Naive thymus-derived CD8-positive, alpha-beta T cell (primary cell): ENCODE results near the gene SLC4A2. TPM values are rescaled to one million over a fixed set of nuclear protein-coding genes. Genes with fewer than 3 reads are reported as not detected.

ENCODE experiments used
- ATAC-seq, 2 donors: fragments of 150-1000 bp; cut with Tn5 transposase in 1 of 2; sonication (Bioruptor Pico), chemical (Tn5 transposase) in 1 of 2; 1 replicate in 1 of 2; 2 replicates in 1 of 2; pipeline ENCODE4 v1.10.0; 2021; ENCODE audit warnings: mild to moderate bottlenecking in 2 of 2, moderate library complexity in 2 of 2
- POLR2A ChIA-PET: fragments of 350-600 bp; sonication (Branson Sonifier 250); formaldehyde crosslinking; loops from one replicate; lab custom pipeline; 2021; ENCODE audit warnings: antibody characterized with exemption; lab: Charles Lee
- DNase-seq, 10 donors: peaks; one replicate each; pipeline versions ENCODE4 v3.0.0 to v3.0.0-alpha.2; 2020 to 2022
- H3K27ac Mint-ChIP-seq, 10 donors: one replicate each; pipeline ENCODE4 v1.8.0; 2020 to 2022; ENCODE audit warnings: mild to moderate bottlenecking in 10 of 10, mixed read lengths in 10 of 10, moderate library complexity in 4 of 10, inconsistent platforms in 1 of 10
- H3K27me3 Mint-ChIP-seq, 5 donors: one replicate each; pipeline ENCODE4 v1.8.0; 2021 to 2022; ENCODE audit warnings: mixed read lengths in 5 of 5
- H3K36me3 Mint-ChIP-seq, 3 donors: one replicate each; pipeline ENCODE4 v1.8.0; 2020 to 2022; ENCODE audit warnings: mixed read lengths in 3 of 3, mild to moderate bottlenecking in 2 of 3, inconsistent platforms in 1 of 3
- H3K4me1 Mint-ChIP-seq, 4 donors: one replicate each; pipeline ENCODE4 v1.8.0; 2021 to 2022; ENCODE audit warnings: mixed read lengths in 4 of 4
- H3K4me3 Mint-ChIP-seq, 10 donors: one replicate each; pipeline ENCODE4 v1.8.0; 2020 to 2022; ENCODE audit warnings: mild to moderate bottlenecking in 10 of 10, mixed read lengths in 10 of 10, moderate library complexity in 6 of 10, inconsistent platforms in 1 of 10
- H3K9me3 Mint-ChIP-seq, 9 donors: one replicate each; pipeline ENCODE4 v1.8.0; 2020 to 2022; ENCODE audit warnings: mixed read lengths in 9 of 9, mild to moderate bottlenecking in 3 of 9, inconsistent platforms in 1 of 9, moderate library complexity in 1 of 9
- polyA plus RNA-seq, 3 donors: library from polyadenylated mRNA; unstranded; fragments of 300-500 nt; fragmentation: Illumina TruSeq; gene quantifications; one replicate each; pipeline ENCODE4 v1.2.3, GENCODE V29; 2021
- total RNA-seq, 8 experiments: library from RNA in 2 of 8; stranded (reverse) in 2 of 8; gene quantifications; one replicate each; pipeline ENCODE4 v1.2.3 and lab custom pipeline; 2021 to 2026

The SLC4A2 gene
- total and polyA plus RNA-seq, 5 experiments from 2014 or later: 10.1 to 60.6 (median 18.0) TPM

- Mint-ChIP-seq H3K9me3 (no peaks in the 10 kb centered on the region), H3K4me1 (peaks cover 12 to 43% (median 34%) of the 10 kb centered on the region in 4 donors), H3K36me3 (peaks cover 0 to 13% (median 0%) of the 10 kb centered on the region in 3 donors), H3K27me3 (peaks cover 0 to under 1% (median 0%) of the 10 kb centered on the region in 5 donors), H3K4me3 (peak overlapping the region; percentile 80 to 93 (median 86)), H3K27ac (peak overlapping the region; percentile 44 to 95 (median 81))
- DNase-seq (no peak), ATAC-seq (no peak)
- POLR2A ChIA-PET: interaction anchor here (2.1 to 4.8 kb wide), 2 partner anchors 20 to 51 kb away, joined by 15 to 42 read pairs; partner anchors contain the start of genes ABCB8, CDK5 and SLC4A2
Measured at GRCh38 chr7:151079199-151079910, 20.0 kb downstream of the SLC4A2 start.

GRCh38 chr7:151080067-151080521 is 20.7 kb downstream of the SLC4A2 start:
- POLR2A ChIA-PET: interaction anchor here (1.0 to 4.8 kb wide), 4 partner anchors 9 to 66 kb away, joined by 3 to 42 read pairs (median 12); partner anchors contain the start of genes ABCB8, CDK5 and SLC4A2
- Mint-ChIP-seq H3K9me3 (no peaks in the 10 kb centered on the region), H3K4me3 (peak overlapping the region; percentile 80 to 93 (median 86)), H3K4me1 (peaks cover 16 to 49% (median 38%) of the 10 kb centered on the region in 4 donors), H3K36me3 (peaks cover 0 to 8% (median 0%) of the 10 kb centered on the region in 3 donors), H3K27ac (peak overlapping the region; percentile 46 to 95 (median 90)), H3K27me3 (peaks cover 0 to 8% (median 3%) of the 10 kb centered on the region in 5 donors)
- ATAC-seq (no peak), DNase-seq (no peak)

- H3K27me3 Mint-ChIP-seq: peaks cover 0 to 13% (median 7%) of the 10 kb centered on the region in 5 donors
- ATAC-seq: peak; percentile 72 to 80
- POLR2A ChIA-PET: interaction anchor here (1.0 to 4.8 kb wide), 4 partner anchors 8 to 66 kb away, joined by 3 to 42 read pairs (median 12); partner anchors contain the start of genes ABCB8, CDK5 and SLC4A2
- peak; percentile 82 to 93 (median 86) for DNase-seq
- peaks cover 0 to 3% (median 0%) of the 10 kb centered on the region in 3 donors for H3K36me3 Mint-ChIP-seq
- H3K27ac Mint-ChIP-seq: peak within 1 kb of the TSS; percentile 46 to 95 (median 90)
- H3K4me1 Mint-ChIP-seq: peaks cover 20 to 55% (median 44%) of the 10 kb centered on the region in 4 donors
- H3K4me3 Mint-ChIP-seq: peak within 1 kb of the TSS; percentile 81 to 93 (median 88)
- no peaks in the 10 kb centered on the region for H3K9me3 Mint-ChIP-seq
Measured at GRCh38 chr7:151080522-151081169, 21.3 kb downstream of the SLC4A2 start, which contains the start of gene FASTK. Gene FASTK, minus strand, starts transcription at chr7:151080809. Its CDS starts 43 bp downstream, at chr7:151080766.

GRCh38 chr7:151081170-151082101 is 22.0 kb downstream of the SLC4A2 start:
- H3K27me3 Mint-ChIP-seq: peaks cover 0 to 17% (median 7%) of the 10 kb centered on the region in 5 donors
- peak overlapping the region; percentile 67 to 93 (median 88) for H3K4me3 Mint-ChIP-seq
- peak overlapping the region in 8 of 10 donors; percentile 37 to 95 (median 93) for H3K27ac Mint-ChIP-seq
- no peak for DNase-seq
- H3K4me1 Mint-ChIP-seq: peaks cover 21 to 60% (median 46%) of the 10 kb centered on the region in 4 donors
- H3K9me3 Mint-ChIP-seq: no peaks in the 10 kb centered on the region
- ATAC-seq: no peak
- H3K36me3 Mint-ChIP-seq: no peaks in the 10 kb centered on the region
- POLR2A ChIA-PET: interaction anchor here (1.0 to 5.1 kb wide), 5 partner anchors 8 to 67 kb away, joined by 3 to 42 read pairs (median 15); partner anchors contain the start of genes ABCB8, CDK5 and SLC4A2

- ATAC-seq (no peak), DNase-seq (peak in 1 of 10 donors; percentile 18)
- Mint-ChIP-seq H3K4me1 (peaks cover 21 to 60% (median 47%) of the 10 kb centered on the region in 4 donors), H3K36me3 (no peaks in the 10 kb centered on the region), H3K4me3 (peak overlapping the region; percentile 84 to 94 (median 90)), H3K27ac (peak overlapping the region; percentile 82 to 99 (median 93)), H3K9me3 (no peaks in the 10 kb centered on the region), H3K27me3 (peaks cover 0 to 17% (median 7%) of the 10 kb centered on the region in 5 donors)
- POLR2A ChIA-PET: interaction anchor here (0.8 to 5.1 kb wide), 4 partner anchors 12 to 64 kb away, joined by 3 to 23 read pairs (median 4); partner anchors contain the start of genes CDK5 and SLC4A2
Measured at GRCh38 chr7:151082141-151083070, 23.0 kb downstream of the SLC4A2 start.

GRCh38 chr7:151083071-151083823 is 23.9 kb downstream of the SLC4A2 start, which contains the start of gene TMUB1:
Gene TMUB1, minus strand, starts transcription at chr7:151083493. Its CDS starts 930 bp downstream, at chr7:151082563.
- Mint-ChIP-seq H3K9me3 (no peaks in the 10 kb centered on the region), H3K27me3 (peaks cover 0 to 17% (median 7%) of the 10 kb centered on the region in 5 donors), H3K36me3 (no peaks in the 10 kb centered on the region), H3K27ac (peak within 1 kb of the TSS; percentile 82 to 99 (median 93)), H3K4me3 (peak within 1 kb of the TSS; percentile 84 to 94 (median 90)), H3K4me1 (peaks cover 21 to 55% (median 48%) of the 10 kb centered on the region in 4 donors)
- ATAC-seq (peak; percentile 62 to 67), DNase-seq (peak; percentile 72 to 92 (median 87))
- POLR2A ChIA-PET: interaction anchor here (0.7 to 5.1 kb wide), 7 partner anchors 11 to 516 kb away, joined by 3 to 23 read pairs (median 3); partner anchors contain the start of genes CDK5 and SLC4A2

- POLR2A ChIA-PET: interaction anchor here (0.7 to 5.1 kb wide), 5 partner anchors 13 to 517 kb away, joined by 3 to 23 read pairs (median 4); partner anchors contain the start of genes CDK5 and SLC4A2
- peaks cover 22 to 54% (median 48%) of the 10 kb centered on the region in 4 donors for H3K4me1 Mint-ChIP-seq
- no peaks in the 10 kb centered on the region for H3K9me3 Mint-ChIP-seq
- DNase-seq: no peak
- peak in 1 of 2 donors; percentile 0 for ATAC-seq
- peaks cover 0 to 20% (median 7%) of the 10 kb centered on the region in 5 donors for H3K27me3 Mint-ChIP-seq
- H3K36me3 Mint-ChIP-seq: no peaks in the 10 kb centered on the region
- peak overlapping the region in 9 of 10 donors; percentile 41 to 95 (median 90) for H3K27ac Mint-ChIP-seq
- peak overlapping the region; percentile 70 to 89 (median 80) for H3K4me3 Mint-ChIP-seq
Measured at GRCh38 chr7:151083824-151084160, 24.4 kb downstream of the SLC4A2 start.

GRCh38 chr7:151085329-151085690 is 25.9 kb downstream of the SLC4A2 start:
- peaks cover 26 to 50% (median 47%) of the 10 kb centered on the region in 4 donors for H3K4me1 Mint-ChIP-seq

GRCh38 chr7:151085691-151086620 is 26.6 kb downstream of the SLC4A2 start, which contains the start of gene AGAP3:
Gene AGAP3, plus strand, starts transcription at chr7:151086475. Its CDS starts 267 bp downstream, at chr7:151086742.
- Mint-ChIP-seq H3K27ac (peak within 1 kb of the TSS; percentile 64 to 95 (median 88)), H3K27me3 (peaks cover 0 to 36% (median 10%) of the 10 kb centered on the region in 5 donors), H3K4me1 (peaks cover 26 to 50% (median 46%) of the 10 kb centered on the region in 4 donors), H3K4me3 (peak within 1 kb of the TSS; percentile 81 to 94 (median 90)), H3K9me3 (no peaks in the 10 kb centered on the region), H3K36me3 (peaks cover 0 to 3% (median 0%) of the 10 kb centered on the region in 3 donors)
- POLR2A ChIA-PET: interaction anchor here (5.1 kb wide), 1 partner anchor 28 kb away, joined by 23 read pairs; the partner anchor contains the start of genes CDK5 and SLC4A2
- DNase-seq (peak in 9 of 10 donors; percentile 24 to 70 (median 45)), ATAC-seq (peak in 1 of 2 donors; percentile 11)

More at GRCh38 chr7:151085329-151085690, 25.9 kb downstream of the SLC4A2 start:
- peak overlapping the region; percentile 69 to 90 (median 80) for H3K4me3 Mint-ChIP-seq
- H3K27me3 Mint-ChIP-seq: peaks cover 0 to 35% (median 10%) of the 10 kb centered on the region in 5 donors
- no peaks in the 10 kb centered on the region for H3K9me3 Mint-ChIP-seq
- no peak for ATAC-seq
- H3K27ac Mint-ChIP-seq: peak overlapping the region; percentile 64 to 95 (median 88)
- POLR2A ChIA-PET: interaction anchor here (5.1 kb wide), 1 partner anchor 27 kb away, joined by 23 read pairs; the partner anchor contains the start of genes CDK5 and SLC4A2
- H3K36me3 Mint-ChIP-seq: peaks cover 0 to 3% (median 0%) of the 10 kb centered on the region in 3 donors
- peak in 1 of 10 donors; percentile 14 for DNase-seq
